Upper lobe of left lung (tissue), 4 donors: ENCODE results near the gene FBLN7.

Source experiments
- CTCF ChIP-seq, 6 experiments: fragments of 450-650 bp in 4 of 6; fragments of 200-600 bp in 2 of 6; sonication (generic) in 2 of 6; IDR thresholded peaks; one replicate each; pipeline ENCODE4 v1.5.1; 2016 to 2019; ENCODE audit warnings: antibody characterized with exemption in 6 of 6
- POLR2A ChIP-seq, 4 donors: fragments of 450-650 bp; IDR thresholded peaks; one replicate each; pipeline ENCODE4 v1.5.1; 2016 to 2017; ENCODE audit warnings: antibody characterized with exemption in 4 of 4, mild to moderate bottlenecking in 2 of 4
- POLR2AphosphoS5 ChIP-seq, 2 donors: sonication (generic); formaldehyde crosslinking; IDR thresholded peaks; one replicate each; pipeline ENCODE4 v1.5.1; 2017; ENCODE audit warnings: antibody characterized with exemption in 2 of 2

GRCh38 chr2:112140205-112140802 lies 2.1 kb downstream of the FBLN7 start:
- TF ChIP-seq CTCF (IDR thresholded peaks at IDR 0.05) (no peak), POLR2AphosphoS5 (IDR thresholded peaks at IDR 0.05) (no peak), POLR2A (IDR thresholded peaks at IDR 0.05) (no peak)
